Keratinocyte (primary cell): ENCODE results near the gene NPFFR1. TPM values are rescaled to one million over a fixed set of nuclear protein-coding genes. Genes with fewer than 3 reads are reported as not detected.

Experiments
- DNase-seq: peaks from one replicate; pipeline ENCODE4 v3.0.0-alpha.2; 2011; ENCODE audit warnings: low read depth, missing footprints, low spot score
- FAIRE-seq: peaks from 2 replicates; lab custom pipeline; 2011; peaks lifted over from hg19 to GRCh38; lab: Jason Lieb, UNC
- H2AFZ ChIP-seq: 2 replicates; pipeline ENCODE4 v1.6.0; 2012; ENCODE audit warnings: low read length, control low read depth, inconsistent platforms; ENCODE audit not compliant: control insufficient read depth
- H3K27ac ChIP-seq: 2 replicates; pipeline ENCODE4 v1.5.1; 2011; ENCODE audit warnings: low read length; ENCODE audit not compliant: control insufficient read depth, insufficient read depth
- H3K27me3 ChIP-seq: 3 replicates; pipeline ENCODE4 v1.6.0; 2011; ENCODE audit warnings: low read length; ENCODE audit not compliant: control insufficient read depth, insufficient read depth; ENCODE audit errors: extremely low read depth
- H3K36me3 ChIP-seq, 2 experiments: 2 replicates in 1 of 2; 3 replicates in 1 of 2; pipeline ENCODE4 v1.5.1; 2011; ENCODE audit warnings: low read length in 2 of 2, mild to moderate bottlenecking in 1 of 2; ENCODE audit not compliant: control insufficient read depth in 2 of 2, insufficient read depth in 2 of 2; ENCODE audit errors: extremely low read depth in 1 of 2
- H3K4me1 ChIP-seq: 3 replicates; pipeline ENCODE4 v1.5.1; 2011; ENCODE audit warnings: low read length; ENCODE audit not compliant: control insufficient read depth, insufficient read depth; ENCODE audit errors: extremely low read depth
- H3K4me2 ChIP-seq: 3 replicates; pipeline ENCODE4 v1.6.0; 2011; ENCODE audit warnings: low read depth, low read length; ENCODE audit not compliant: control insufficient read depth, insufficient read depth; ENCODE audit errors: extremely low read depth
- H3K4me3 ChIP-seq, 3 experiments: fragments of 200-600 bp in 1 of 3; sonication (generic) in 1 of 3; 2 replicates in 2 of 3; 3 replicates in 1 of 3; pipeline ENCODE4 v1.5.1; 2011 to 2016; ENCODE audit warnings: low read length in 3 of 3, mild to moderate bottlenecking in 3 of 3, control low read depth in 2 of 3, inconsistent platforms in 1 of 3, low read depth in 1 of 3, mixed read lengths in 1 of 3, mixed run types in 1 of 3, moderate library complexity in 1 of 3; ENCODE audit not compliant: control insufficient read depth in 2 of 3, insufficient read depth in 2 of 3; ENCODE audit errors: extremely low read depth in 1 of 3
- H3K79me2 ChIP-seq: 2 replicates; pipeline ENCODE4 v1.6.0; 2012; ENCODE audit warnings: low read length; ENCODE audit not compliant: control insufficient read depth, insufficient read depth
- H3K9ac ChIP-seq: 3 replicates; pipeline ENCODE4 v1.6.0; 2011; ENCODE audit warnings: low read length; ENCODE audit not compliant: control insufficient read depth, insufficient read depth; ENCODE audit errors: extremely low read depth
- H3K9me1 ChIP-seq: 3 replicates; pipeline ENCODE4 v1.6.0; 2011; ENCODE audit warnings: low read length; ENCODE audit not compliant: control insufficient read depth, insufficient read depth; ENCODE audit errors: extremely low read depth
- H3K9me3 ChIP-seq: 2 replicates; pipeline ENCODE4 v1.5.1; 2012; ENCODE audit warnings: low read depth, low read length; ENCODE audit not compliant: control insufficient read depth
- H4K20me1 ChIP-seq: 3 replicates; pipeline ENCODE4 v1.6.0; 2011; ENCODE audit warnings: low read length; ENCODE audit not compliant: control insufficient read depth, insufficient read depth; ENCODE audit errors: extremely low read depth
- EZH2 ChIP-seq: IDR thresholded peaks from one replicate; pipeline ENCODE4 v1.6.1; 2012; ENCODE audit warnings: inconsistent platforms, mild to moderate bottlenecking, low read length, moderate library complexity
- dilution Hi-C: fragments of 300-500 bp; cut with MboI; formaldehyde crosslinking; loops from one replicate; pipeline ENCODE4 v1.7.0; 2020; ENCODE audit warnings: low sequenced_read_pairs; ENCODE audit not compliant: extremely low pct_ligation_motif_present
- polyA plus RNA-seq, 5 experiments: library from polyadenylated mRNA; depleted of rRNA in 3 of 5; stranded (reverse) in 3 of 5; stranded (forward) in 1 of 5; unstranded in 1 of 5; fragments of >200 nt; gene quantifications; 1 replicate in 1 of 5; 2 replicates in 3 of 5; 3 replicates in 1 of 5; pipeline versions ENCODE4 v1.2.1 to v1.2.3, GENCODE V29; 2011 to 2012; ENCODE audit warnings: missing spikeins in 2 of 5, low read depth in 1 of 5, low replicate concordance in 1 of 5
- TF ChIP-seq, protein P1 (sequence below), 3 experiments: IDR thresholded peaks in 1 of 3; conservative IDR thresholded peaks in 1 of 3; optimal IDR thresholded peaks in 1 of 3; 2 replicates in 2 of 3; 3 replicates in 1 of 3; pipeline versions ENCODE3 to v1.5.1; 2011; ENCODE audit warnings: low read length in 3 of 3, mild to moderate bottlenecking in 3 of 3, moderate library complexity in 2 of 3, control low read depth in 1 of 3, inconsistent platforms in 1 of 3; ENCODE audit not compliant: insufficient read depth in 2 of 3; ENCODE audit errors: extremely low read depth in 1 of 3

Gene NPFFR1
- polyA plus RNA-seq, 1 donor (not counting 4 experiments of a cell fraction or from before 2014, with no cell fraction given) = not detected

DNA sequence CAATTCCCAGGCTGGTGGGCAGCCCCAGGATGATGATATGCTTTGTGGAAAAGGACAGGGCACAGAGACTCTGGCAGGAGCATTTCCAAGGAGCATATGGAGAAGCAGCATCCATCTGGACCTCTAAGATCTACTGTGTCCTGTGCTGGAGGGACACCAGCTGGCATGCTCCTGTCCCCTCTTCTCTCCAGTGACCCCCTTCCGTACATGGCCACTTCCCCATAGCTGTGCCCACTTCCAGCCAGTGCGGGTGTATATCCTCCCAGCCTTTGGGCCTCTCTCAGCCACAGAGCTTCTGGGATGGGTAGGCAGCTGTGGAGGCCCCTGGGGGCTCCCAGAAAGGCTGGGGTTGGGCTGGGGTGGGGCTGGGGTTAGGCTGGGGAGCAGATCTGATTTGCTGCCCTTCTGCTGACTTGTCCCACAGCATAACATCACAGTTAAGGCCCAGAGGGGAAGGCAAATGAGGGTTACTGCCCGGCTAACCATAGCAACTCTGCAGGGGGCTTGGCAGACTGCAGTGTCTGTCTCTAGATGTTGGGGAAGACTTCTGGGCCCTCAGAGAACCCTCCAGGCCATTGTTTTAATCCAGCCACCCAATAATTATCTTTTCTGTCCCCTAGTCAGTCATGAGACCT, 6.3 kb downstream of the NPFFR1 start:
- FAIRE-seq = no peak
- no peak for DNase-seq
- no peaks in the 10 kb centered on the region for H3K9me3 ChIP-seq

DNA sequence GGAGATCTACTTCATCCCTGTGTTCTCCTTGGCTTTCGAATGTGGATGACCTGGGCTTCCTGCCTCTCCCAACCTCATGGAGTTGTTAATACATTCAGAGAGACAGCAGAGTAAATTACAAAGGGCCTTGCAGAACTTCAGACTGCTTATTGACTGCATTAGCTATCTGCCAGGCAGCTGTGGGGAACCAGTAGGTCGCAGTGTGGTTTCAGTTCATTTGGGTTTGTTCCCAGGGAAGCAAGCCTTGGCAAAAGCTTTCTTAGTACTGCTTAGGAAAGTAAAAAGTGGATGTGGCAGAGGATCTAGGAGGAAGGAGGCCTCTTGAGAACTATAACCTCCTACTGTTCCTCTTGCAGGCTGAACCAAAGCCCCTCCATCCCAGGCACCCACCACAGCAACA, 9.2 kb downstream of the NPFFR1 start:
- FAIRE-seq (no peak), DNase-seq (no peak)
- Histone ChIP-seq H2AFZ (no peak overlapping the region), H3K9ac (no peak overlapping the region), H3K27ac (no peak overlapping the region), H3K36me3 (no peaks in the 10 kb centered on the region), H3K27me3 (no peaks in the 10 kb centered on the region), H3K9me3 (no peaks in the 10 kb centered on the region), H3K4me2 (no peak overlapping the region), H3K4me3 (no peak overlapping the region), H3K79me2 (no peaks in the 10 kb centered on the region), H3K4me1 (peaks cover 5% of the 10 kb centered on the region), H4K20me1 (no peaks in the 10 kb centered on the region), H3K9me1 (no peaks in the 10 kb centered on the region)
- dilution Hi-C loops = no loop called here
- TF ChIP-seq, protein P1, sequence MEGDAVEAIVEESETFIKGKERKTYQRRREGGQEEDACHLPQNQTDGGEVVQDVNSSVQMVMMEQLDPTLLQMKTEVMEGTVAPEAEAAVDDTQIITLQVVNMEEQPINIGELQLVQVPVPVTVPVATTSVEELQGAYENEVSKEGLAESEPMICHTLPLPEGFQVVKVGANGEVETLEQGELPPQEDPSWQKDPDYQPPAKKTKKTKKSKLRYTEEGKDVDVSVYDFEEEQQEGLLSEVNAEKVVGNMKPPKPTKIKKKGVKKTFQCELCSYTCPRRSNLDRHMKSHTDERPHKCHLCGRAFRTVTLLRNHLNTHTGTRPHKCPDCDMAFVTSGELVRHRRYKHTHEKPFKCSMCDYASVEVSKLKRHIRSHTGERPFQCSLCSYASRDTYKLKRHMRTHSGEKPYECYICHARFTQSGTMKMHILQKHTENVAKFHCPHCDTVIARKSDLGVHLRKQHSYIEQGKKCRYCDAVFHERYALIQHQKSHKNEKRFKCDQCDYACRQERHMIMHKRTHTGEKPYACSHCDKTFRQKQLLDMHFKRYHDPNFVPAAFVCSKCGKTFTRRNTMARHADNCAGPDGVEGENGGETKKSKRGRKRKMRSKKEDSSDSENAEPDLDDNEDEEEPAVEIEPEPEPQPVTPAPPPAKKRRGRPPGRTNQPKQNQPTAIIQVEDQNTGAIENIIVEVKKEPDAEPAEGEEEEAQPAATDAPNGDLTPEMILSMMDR (optimal IDR thresholded peaks at IDR 0.05 in 1 of 3, IDR thresholded peaks at IDR 0.05 in 1 of 3, conservative IDR thresholded peaks at IDR 0.05 in 1 of 3; ENCODE audit: extremely low read depth in 1 of 3, insufficient read depth in 2 of 3, low read length in 3 of 3) = peak in 1 of 3 experiments; percentile 20
- TF ChIP-seq EZH2 = no peak

More for the DNA sequence above, 6.3 kb downstream of the NPFFR1 start:
- H3K4me2 ChIP-seq = no peak overlapping the region
- H3K4me1 ChIP-seq = peaks cover 3% of the 10 kb centered on the region
- H3K9me1 ChIP-seq = no peaks in the 10 kb centered on the region
- H3K9ac ChIP-seq = no peak overlapping the region
- H3K27ac ChIP-seq = no peak overlapping the region
- no peaks in the 10 kb centered on the region for H3K79me2 ChIP-seq
- peaks cover 10% of the 10 kb centered on the region for H3K27me3 ChIP-seq
- TF ChIP-seq, protein P1 (optimal IDR thresholded peaks at IDR 0.05 in 1 of 3, IDR thresholded peaks at IDR 0.05 in 1 of 3, conservative IDR thresholded peaks at IDR 0.05 in 1 of 3; ENCODE audit: extremely low read depth in 1 of 3, insufficient read depth in 2 of 3, low read length in 3 of 3) = no peak
- no peak for TF ChIP-seq EZH2
- H3K36me3 ChIP-seq = no peaks in the 10 kb centered on the region
- no peaks in the 10 kb centered on the region for H4K20me1 ChIP-seq
- no peak overlapping the region for H3K4me3 ChIP-seq
- dilution Hi-C loops = no loop called here
- no peak overlapping the region for H2AFZ ChIP-seq
